ENCODE data around the gene SUMF1.
"Not testable (repeated sequence)": the region's sequence is repeated elsewhere in the genome, so short reads cannot be mapped to it uniquely, and the experiment has no call there.

SUMF1 gene

GRCh38 chr3:4458961-4459360 lies 8.1 kb downstream of the SUMF1 start:
- DNase-seq = no peak

- DNase-seq = not testable (repeated sequence)
Measured at GRCh38 chr3:4456780-4457179, 10.3 kb downstream of the SUMF1 start.

- DNase-seq = no peak
Measured at GRCh38 chr3:4454142-4454541, 12.9 kb downstream of the SUMF1 start.

GRCh38 chr3:4449043-4449805 lies 17.8 kb downstream of the SUMF1 start:
- no peak for DNase-seq

- no peak for DNase-seq
Measured at GRCh38 chr3:4448187-4448586, 18.9 kb downstream of the SUMF1 start.

- no peak for DNase-seq
Measured at GRCh38 chr3:4447295-4447999, 19.6 kb downstream of the SUMF1 start.

GRCh38 chr3:4440951-4441350 lies 26.1 kb downstream of the SUMF1 start:
- no peak for DNase-seq

GRCh38 chr3:4438296-4438695 lies 28.8 kb downstream of the SUMF1 start:
- no peak for DNase-seq

- no peak for DNase-seq
Measured at GRCh38 chr3:4432259-4432658, 34.8 kb downstream of the SUMF1 start.

GRCh38 chr3:4429648-4430350 lies 37.3 kb downstream of the SUMF1 start:
- no peak for DNase-seq

GRCh38 chr3:4426782-4427344 lies 40.2 kb downstream of the SUMF1 start:
- DNase-seq = peak; percentile 63

- no peak for DNase-seq
Measured at GRCh38 chr3:4426261-4426781, 40.7 kb downstream of the SUMF1 start.

GRCh38 chr3:4425707-4426106 lies 41.4 kb downstream of the SUMF1 start:
- DNase-seq = no peak

- no peak for DNase-seq
Measured at GRCh38 chr3:4425055-4425454, 42.0 kb downstream of the SUMF1 start.

GRCh38 chr3:4421121-4421520 lies 45.9 kb downstream of the SUMF1 start:
- DNase-seq = peak; percentile 71

- no peak for DNase-seq
Measured at GRCh38 chr3:4419920-4420319, 47.1 kb downstream of the SUMF1 start.

- DNase-seq = no peak
Measured at GRCh38 chr3:4419386-4419785, 47.7 kb downstream of the SUMF1 start.

GRCh38 chr3:4418156-4418555 lies 48.9 kb downstream of the SUMF1 start:
- no peak for DNase-seq

GRCh38 chr3:4417449-4417848 lies 49.6 kb downstream of the SUMF1 start:
- DNase-seq = peak; percentile 52

- peak; percentile 97 for DNase-seq
Measured at GRCh38 chr3:4416961-4417360, 50.1 kb downstream of the SUMF1 start.

GRCh38 chr3:4416427-4416945 lies 50.6 kb downstream of the SUMF1 start:
- DNase-seq = no peak

- peak; percentile 6 for DNase-seq
Measured at GRCh38 chr3:4413467-4413866, 53.6 kb downstream of the SUMF1 start.

GRCh38 chr3:4411833-4412232 lies 55.2 kb downstream of the SUMF1 start:
- no peak for DNase-seq

All from EL (cell line).